ENCODE results near the gene ERC2.
"Not testable (repeated sequence)": the region's sequence is repeated elsewhere in the genome, so short reads cannot be mapped to it uniquely, and the experiment has no call there.

ERC2 gene

DNA sequence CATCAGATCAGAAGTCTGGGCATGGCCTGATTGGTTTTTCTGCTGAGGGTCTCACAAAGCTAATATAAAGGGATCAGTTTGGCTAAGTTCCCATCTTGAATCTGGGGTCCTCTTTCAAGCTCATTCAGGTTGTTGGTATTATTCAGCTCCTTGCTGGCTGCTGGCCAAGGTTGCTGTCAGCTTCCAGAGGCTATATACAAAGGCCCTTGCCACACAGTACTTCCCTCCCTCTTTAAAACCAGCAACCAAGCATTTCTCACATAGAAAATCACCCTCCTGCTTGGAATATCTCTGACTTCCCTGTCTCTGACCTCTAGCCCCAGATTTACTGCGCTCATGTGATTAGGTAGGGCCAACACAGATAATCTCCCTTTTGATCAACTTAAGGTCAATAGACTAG is 442.9 kb downstream of the ERC2 start:
- peaks cover 4% of the 10 kb centered on the region for H3K4me1 Mint-ChIP-seq
- H3K27ac Mint-ChIP-seq: no peak overlapping the region
- no peak overlapping the region for H3K4me3 Mint-ChIP-seq
- H3K36me3 Mint-ChIP-seq (ENCODE audit: low read depth): no peaks in the 10 kb centered on the region
- H3K9me3 Mint-ChIP-seq: peaks cover 2% of the 10 kb centered on the region
- no peak for TF ChIP-seq CTCF (IDR thresholded peaks at IDR 0.05; ENCODE audit: unreplicated experiment in 3 of 3)
- peaks cover 3% of the 10 kb centered on the region for H3K27me3 Mint-ChIP-seq (ENCODE audit: low read depth)

DNA sequence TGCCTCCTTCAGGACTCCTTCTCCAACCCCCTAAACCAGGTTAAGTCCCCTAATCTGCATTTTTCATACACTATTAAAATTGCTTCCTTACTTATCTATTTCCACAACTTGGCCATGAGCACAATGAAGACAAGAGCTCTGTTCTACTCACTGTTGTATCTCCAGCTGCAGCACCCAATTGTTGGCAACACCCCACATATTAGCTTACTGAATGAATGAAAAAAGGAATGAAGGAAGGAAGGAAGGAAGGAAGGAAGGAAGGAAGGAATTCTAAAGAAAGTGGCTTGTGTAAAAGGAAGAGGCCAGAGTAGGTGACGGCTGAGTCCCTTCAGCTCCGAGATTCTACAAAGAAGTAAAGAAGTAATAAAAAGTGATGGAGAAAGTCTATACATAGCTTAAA is 444.7 kb downstream of the ERC2 start:
- TF ChIP-seq CTCF (IDR thresholded peaks at IDR 0.05; ENCODE audit: unreplicated experiment in 3 of 3): no peak
- H3K27ac Mint-ChIP-seq: no peak overlapping the region
- no peak overlapping the region for H3K4me3 Mint-ChIP-seq
- peaks cover 2% of the 10 kb centered on the region for H3K9me3 Mint-ChIP-seq
- H3K27me3 Mint-ChIP-seq (ENCODE audit: low read depth): peaks cover 3% of the 10 kb centered on the region
- no peaks in the 10 kb centered on the region for H3K36me3 Mint-ChIP-seq (ENCODE audit: low read depth)
- H3K4me1 Mint-ChIP-seq: peaks cover 12% of the 10 kb centered on the region

DNA sequence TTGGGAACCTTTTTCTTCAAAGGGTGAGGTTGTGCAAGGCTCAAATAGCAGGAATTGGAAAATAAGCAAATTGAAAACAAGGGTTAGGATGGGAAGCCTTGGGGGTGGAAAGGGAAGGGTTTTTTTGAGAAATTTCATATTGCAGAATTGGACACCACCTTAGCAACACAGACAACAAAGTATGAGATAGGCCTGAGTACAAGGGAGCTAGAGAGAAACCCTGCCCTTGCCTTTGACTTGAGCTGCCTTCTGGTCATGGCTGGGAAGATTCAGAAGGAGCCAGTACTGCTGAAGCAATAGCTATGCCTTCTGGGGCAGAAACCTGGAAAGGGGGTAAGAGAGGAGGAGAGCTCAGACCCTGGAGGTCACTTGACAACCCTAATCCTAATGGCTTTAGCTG is 445.6 kb downstream of the ERC2 start:
- H3K27me3 Mint-ChIP-seq (ENCODE audit: low read depth): peaks cover 7% of the 10 kb centered on the region
- peaks cover 12% of the 10 kb centered on the region for H3K4me1 Mint-ChIP-seq
- peaks cover 2% of the 10 kb centered on the region for H3K9me3 Mint-ChIP-seq
- H3K27ac Mint-ChIP-seq: no peak overlapping the region
- no peak for TF ChIP-seq CTCF (IDR thresholded peaks at IDR 0.05; ENCODE audit: unreplicated experiment in 3 of 3)
- H3K36me3 Mint-ChIP-seq (ENCODE audit: low read depth): no peaks in the 10 kb centered on the region
- H3K4me3 Mint-ChIP-seq: no peak overlapping the region

GRCh38 chr3:56019490-56020146 is 448.6 kb downstream of the ERC2 start:
- H3K9me3 Mint-ChIP-seq: peaks cover 2% of the 10 kb centered on the region
- no peak for TF ChIP-seq CTCF (IDR thresholded peaks at IDR 0.05; ENCODE audit: unreplicated experiment in 3 of 3)
- H3K4me1 Mint-ChIP-seq: peaks cover 14% of the 10 kb centered on the region
- no peaks in the 10 kb centered on the region for H3K36me3 Mint-ChIP-seq (ENCODE audit: low read depth)
- H3K27me3 Mint-ChIP-seq (ENCODE audit: low read depth): peaks cover 7% of the 10 kb centered on the region
- H3K27ac Mint-ChIP-seq: peak overlapping the region in 1 of 3 experiments; percentile 60
- H3K4me3 Mint-ChIP-seq: no peak overlapping the region

DNA sequence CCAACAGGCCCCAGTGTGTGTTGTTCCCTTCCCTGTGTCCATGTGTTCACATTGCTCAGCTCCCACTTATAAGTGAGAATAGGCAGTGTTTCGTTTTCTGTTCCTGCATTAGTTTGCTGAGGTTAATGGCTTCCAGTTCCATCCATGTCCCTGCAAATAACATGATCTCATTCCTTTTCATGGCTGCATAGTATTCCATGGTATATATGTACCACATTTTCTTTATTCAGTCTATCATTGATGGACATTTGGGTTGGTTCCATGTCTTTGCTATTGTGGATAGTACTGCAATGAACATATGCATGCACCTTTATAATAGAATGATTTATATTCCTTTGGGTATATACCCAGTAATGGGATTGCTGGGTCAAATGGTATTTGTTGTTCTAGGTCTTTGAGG is 452.9 kb downstream of the ERC2 start:
- not testable (repeated sequence) for H3K36me3 Mint-ChIP-seq (ENCODE audit: low read depth); H3K4me3 Mint-ChIP-seq; H3K9me3 Mint-ChIP-seq; H3K27me3 Mint-ChIP-seq (ENCODE audit: low read depth)
- Mint-ChIP-seq H3K27ac (peak overlapping the region in 1 of 3 experiments; percentile 39), H3K4me1 (peaks cover 41% of the 10 kb centered on the region)

GRCh38 chr3:56012721-56013120 is 455.5 kb downstream of the ERC2 start:
- Mint-ChIP-seq H3K36me3 (ENCODE audit: low read depth) (no peaks in the 10 kb centered on the region), H3K27ac (peak overlapping the region; percentile 40 to 90 (median 83)), H3K4me1 (peaks cover 32% of the 10 kb centered on the region), H3K9me3 (no peaks in the 10 kb centered on the region), H3K4me3 (no peak overlapping the region), H3K27me3 (ENCODE audit: low read depth) (no peaks in the 10 kb centered on the region)
- no peak for TF ChIP-seq CTCF (IDR thresholded peaks at IDR 0.05; ENCODE audit: unreplicated experiment in 3 of 3)
